ENCODE data around the gene SIRPA. TPM values are rescaled to one million over a fixed set of nuclear protein-coding genes. Genes with fewer than 3 reads are reported as not detected.
"Not testable (repeated sequence)": the region's sequence is repeated elsewhere in the genome, so short reads cannot be mapped to it uniquely, and the experiment has no call there.

SIRPA gene
- total RNA-seq, 2 experiments from 2014 or later = 0.10 to 0.12 TPM

DNA sequence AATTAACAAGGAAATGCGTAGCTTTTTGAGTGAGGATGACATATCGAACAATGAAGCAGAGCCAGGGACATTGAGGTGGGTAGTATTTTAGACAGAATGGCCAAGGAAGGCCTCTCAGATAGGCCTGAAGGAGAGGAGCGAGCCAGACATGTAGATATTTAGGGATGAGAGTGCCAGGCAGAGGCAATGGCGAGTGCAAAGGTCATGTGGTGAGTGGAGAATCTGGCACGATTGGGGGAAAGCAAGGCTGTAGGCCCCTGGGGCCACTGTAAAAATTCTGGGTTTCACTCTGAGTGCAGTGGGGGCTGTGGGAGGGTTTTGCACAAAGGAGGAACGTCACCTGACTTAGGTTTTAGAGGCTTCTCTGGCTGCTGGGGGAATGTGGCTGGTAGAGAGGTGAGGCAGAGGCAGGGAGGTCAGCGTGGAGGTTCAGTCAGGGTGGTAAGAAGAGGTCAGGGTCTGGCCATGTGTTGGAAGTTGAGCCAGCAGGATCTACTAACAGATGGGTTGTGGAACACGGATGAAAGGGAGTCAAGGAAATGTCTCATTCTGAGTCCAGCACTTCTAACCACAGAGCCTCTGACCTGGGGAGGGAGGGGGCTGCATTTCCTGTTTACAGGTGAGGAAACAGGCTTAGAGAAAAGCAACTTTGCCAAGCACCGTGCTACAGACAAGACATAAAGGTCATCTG is 11.3 kb downstream of the SIRPA start:
- Mint-ChIP-seq H3K27ac (no peak overlapping the region), H3K9me3 (no peaks in the 10 kb centered on the region), H3K4me3 (no peak overlapping the region), H3K4me1 (ENCODE audit: low read depth) (no peaks in the 10 kb centered on the region), H3K27me3 (ENCODE audit: low read depth) (peaks cover 7% of the 10 kb centered on the region), H3K36me3 (ENCODE audit: low read depth) (no peaks in the 10 kb centered on the region)
- intact Hi-C loops (cut with micrococcal nuclease) = no loop called here
- CTCF ChIA-PET = no interaction called here
- DNase-seq = no peak

DNA sequence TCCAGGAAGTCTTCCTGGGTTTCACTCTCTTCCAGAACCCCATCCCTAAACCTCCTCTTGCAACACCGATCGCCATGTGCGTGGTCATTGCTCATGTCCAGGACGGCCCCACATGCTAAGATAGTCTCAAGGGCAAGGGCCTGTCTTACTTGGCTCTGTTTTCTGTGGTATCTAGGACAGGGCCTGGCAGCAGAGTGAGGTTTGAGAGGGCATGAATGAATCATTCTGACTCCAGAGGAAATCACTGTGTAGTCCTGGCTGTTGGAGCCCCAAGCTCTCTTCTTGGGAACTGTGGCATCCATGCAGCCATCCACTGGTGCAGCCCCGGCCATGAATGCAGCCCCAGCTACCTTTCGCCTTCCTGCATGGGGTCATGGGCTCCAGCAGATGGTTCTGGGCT is 12.4 kb downstream of the SIRPA start:
- CTCF ChIA-PET = no interaction called here
- H3K27me3 Mint-ChIP-seq (ENCODE audit: low read depth) = peaks cover 7% of the 10 kb centered on the region
- no peak overlapping the region for H3K4me3 Mint-ChIP-seq
- no peaks in the 10 kb centered on the region for H3K4me1 Mint-ChIP-seq (ENCODE audit: low read depth)
- no peaks in the 10 kb centered on the region for H3K9me3 Mint-ChIP-seq
- no peak for DNase-seq
- no peak overlapping the region for H3K27ac Mint-ChIP-seq
- intact Hi-C loops (cut with micrococcal nuclease) = no loop called here
- no peaks in the 10 kb centered on the region for H3K36me3 Mint-ChIP-seq (ENCODE audit: low read depth)

DNA sequence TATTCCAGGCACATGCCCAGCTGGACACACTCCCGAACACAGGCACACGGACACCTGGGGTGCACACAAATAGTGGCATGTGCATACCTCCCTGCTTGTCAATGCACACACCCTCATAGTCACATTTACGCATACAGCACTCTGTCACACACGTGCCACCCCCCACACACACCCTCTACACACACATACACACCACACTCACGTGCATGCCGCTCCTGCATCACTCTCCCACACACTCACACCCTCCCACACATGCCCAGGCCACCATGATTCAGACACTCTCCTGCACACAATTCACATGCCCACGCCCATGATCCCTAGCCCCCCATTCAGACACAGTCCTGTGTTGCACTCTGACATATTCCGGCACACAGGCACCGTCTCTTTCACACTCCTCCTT is 13.0 kb downstream of the SIRPA start:
- CTCF ChIA-PET = no interaction called here
- DNase-seq = no peak
- intact Hi-C loops (cut with micrococcal nuclease) = no loop called here
- Mint-ChIP-seq H3K9me3 (no peaks in the 10 kb centered on the region), H3K27me3 (ENCODE audit: low read depth) (peaks cover 7% of the 10 kb centered on the region), H3K4me3 (no peak overlapping the region), H3K27ac (no peak overlapping the region), H3K4me1 (ENCODE audit: low read depth) (no peaks in the 10 kb centered on the region), H3K36me3 (ENCODE audit: low read depth) (no peaks in the 10 kb centered on the region)

DNA sequence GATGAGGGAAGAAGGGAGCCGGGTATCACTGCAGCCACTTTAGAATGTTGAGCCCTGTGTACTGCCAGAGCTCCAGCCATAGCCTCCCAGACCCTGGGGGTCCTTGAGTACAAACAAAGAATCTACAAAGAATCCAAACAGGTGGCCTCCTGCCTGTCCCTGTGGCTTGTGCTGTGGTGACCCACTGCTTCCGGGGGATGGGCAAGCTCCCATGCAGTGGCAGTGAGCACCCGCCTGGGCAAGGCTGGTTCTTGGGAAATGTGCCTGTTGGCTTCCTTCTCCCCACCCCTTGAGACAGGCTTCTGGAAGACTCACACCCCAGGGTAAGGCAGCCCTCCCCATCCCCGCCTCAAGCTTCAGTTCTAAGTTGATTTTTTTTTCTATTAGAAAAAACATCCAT is 13.9 kb downstream of the SIRPA start:
- Mint-ChIP-seq H3K27me3 (ENCODE audit: low read depth) (peaks cover 7% of the 10 kb centered on the region), H3K27ac (no peak overlapping the region), H3K36me3 (ENCODE audit: low read depth) (no peaks in the 10 kb centered on the region), H3K4me3 (no peak overlapping the region), H3K9me3 (no peaks in the 10 kb centered on the region), H3K4me1 (ENCODE audit: low read depth) (no peaks in the 10 kb centered on the region)
- intact Hi-C loops (cut with micrococcal nuclease) = no loop called here
- no peak for DNase-seq
- CTCF ChIA-PET = no interaction called here

DNA sequence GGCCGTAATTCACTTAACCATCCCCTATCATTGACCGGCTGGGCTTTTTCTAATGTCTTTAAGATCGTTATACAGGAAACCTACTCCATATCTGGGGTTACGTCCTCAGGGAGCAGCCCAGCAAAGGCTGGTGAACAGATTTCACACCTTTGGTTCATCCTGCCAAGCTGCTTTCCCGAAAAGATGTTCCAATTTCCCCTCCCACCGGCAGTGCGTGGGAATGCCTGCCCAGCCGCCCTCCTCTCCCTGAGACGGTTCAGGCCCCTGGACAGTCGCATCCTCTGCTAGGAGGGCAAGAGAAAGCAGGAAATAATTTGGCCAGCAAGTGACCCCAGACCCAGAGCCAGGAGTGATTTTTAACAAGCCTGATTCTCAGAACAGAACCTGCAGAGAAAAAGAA is 16.3 kb downstream of the SIRPA start:
- Mint-ChIP-seq H3K27ac (no peak overlapping the region), H3K27me3 (ENCODE audit: low read depth) (peaks cover 7% of the 10 kb centered on the region), H3K4me1 (ENCODE audit: low read depth) (no peaks in the 10 kb centered on the region), H3K9me3 (no peaks in the 10 kb centered on the region), H3K4me3 (no peak overlapping the region), H3K36me3 (ENCODE audit: low read depth) (no peaks in the 10 kb centered on the region)
- no peak for DNase-seq
- CTCF ChIA-PET = no interaction called here
- intact Hi-C loops (cut with micrococcal nuclease) = no loop called here

DNA sequence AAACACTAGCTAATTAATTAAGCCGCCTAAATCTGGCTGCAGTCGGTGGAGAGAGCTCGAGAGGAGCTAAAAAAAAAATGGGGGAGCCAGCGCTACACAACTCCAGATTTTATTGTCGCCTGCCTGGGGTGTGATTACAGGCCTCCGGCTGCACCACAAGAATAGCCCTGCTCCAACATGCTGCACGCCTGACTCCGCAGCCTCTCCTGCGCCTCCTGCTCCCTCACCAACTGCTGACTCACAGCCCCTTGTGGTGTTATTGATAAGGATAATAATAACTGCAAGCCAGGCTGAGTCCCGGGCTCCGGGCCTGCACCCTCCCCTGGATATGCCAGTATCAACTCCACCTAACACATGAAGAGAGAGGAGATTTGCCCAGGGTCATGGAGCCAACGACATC is 16.8 kb downstream of the SIRPA start:
- H3K4me1 Mint-ChIP-seq (ENCODE audit: low read depth) = no peaks in the 10 kb centered on the region

DNA sequence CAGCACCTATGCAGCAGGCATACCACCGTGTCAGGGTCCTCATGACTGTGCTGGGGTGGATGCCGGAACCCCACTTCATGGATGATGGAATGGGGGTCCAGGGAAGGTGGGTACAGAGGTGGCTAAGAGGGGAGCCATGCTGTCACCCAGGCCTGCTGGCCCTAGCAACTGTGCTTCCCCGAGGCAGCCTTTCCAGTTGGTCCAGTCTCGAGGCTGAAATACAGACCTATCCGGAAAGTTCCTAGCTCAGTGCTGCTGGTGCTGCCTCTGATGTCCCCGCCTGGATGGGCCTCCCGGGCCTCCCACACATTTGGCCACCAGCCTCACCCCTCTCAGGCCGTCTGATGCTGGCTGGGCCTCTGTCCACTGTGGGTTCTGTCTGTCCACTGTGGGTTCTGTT is 17.4 kb downstream of the SIRPA start:
- no peak for DNase-seq
- no peak overlapping the region for H3K4me3 Mint-ChIP-seq
- H3K27ac Mint-ChIP-seq = no peak overlapping the region
- H3K27me3 Mint-ChIP-seq (ENCODE audit: low read depth) = peaks cover 7% of the 10 kb centered on the region
- H3K36me3 Mint-ChIP-seq (ENCODE audit: low read depth) = no peaks in the 10 kb centered on the region
- H3K4me1 Mint-ChIP-seq (ENCODE audit: low read depth) = no peaks in the 10 kb centered on the region
- intact Hi-C loops (cut with micrococcal nuclease) = no loop called here
- CTCF ChIA-PET = no interaction called here
- H3K9me3 Mint-ChIP-seq = no peaks in the 10 kb centered on the region

More for the DNA sequence above, 16.8 kb downstream of the SIRPA start:
- no peak for DNase-seq
- CTCF ChIA-PET = no interaction called here
- Mint-ChIP-seq H3K36me3 (ENCODE audit: low read depth) (no peaks in the 10 kb centered on the region), H3K4me3 (no peak overlapping the region), H3K27ac (no peak overlapping the region), H3K9me3 (no peaks in the 10 kb centered on the region), H3K27me3 (ENCODE audit: low read depth) (peaks cover 7% of the 10 kb centered on the region)
- intact Hi-C loops (cut with micrococcal nuclease) = no loop called here

DNA sequence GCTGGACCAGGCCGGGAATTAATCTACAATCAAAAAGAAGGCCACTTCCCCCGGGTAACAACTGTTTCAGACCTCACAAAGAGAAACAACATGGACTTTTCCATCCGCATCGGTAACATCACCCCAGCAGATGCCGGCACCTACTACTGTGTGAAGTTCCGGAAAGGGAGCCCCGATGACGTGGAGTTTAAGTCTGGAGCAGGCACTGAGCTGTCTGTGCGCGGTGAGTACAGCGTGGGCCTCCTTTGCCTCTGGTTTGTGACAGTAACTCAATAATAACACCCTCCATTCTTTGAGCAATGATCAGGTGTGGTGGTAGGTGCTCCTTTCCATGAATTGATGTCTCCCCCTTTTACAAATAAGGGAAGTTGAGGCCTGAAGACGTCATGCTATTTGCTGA is 20.0 kb downstream of the SIRPA start:
- H3K36me3 Mint-ChIP-seq (ENCODE audit: low read depth); CTCF ChIA-PET; H3K9me3 Mint-ChIP-seq; H3K27ac Mint-ChIP-seq; H3K4me3 Mint-ChIP-seq; intact Hi-C loops (cut with micrococcal nuclease); H3K4me1 Mint-ChIP-seq (ENCODE audit: low read depth); H3K27me3 Mint-ChIP-seq (ENCODE audit: low read depth); DNase-seq: not testable (repeated sequence)

DNA sequence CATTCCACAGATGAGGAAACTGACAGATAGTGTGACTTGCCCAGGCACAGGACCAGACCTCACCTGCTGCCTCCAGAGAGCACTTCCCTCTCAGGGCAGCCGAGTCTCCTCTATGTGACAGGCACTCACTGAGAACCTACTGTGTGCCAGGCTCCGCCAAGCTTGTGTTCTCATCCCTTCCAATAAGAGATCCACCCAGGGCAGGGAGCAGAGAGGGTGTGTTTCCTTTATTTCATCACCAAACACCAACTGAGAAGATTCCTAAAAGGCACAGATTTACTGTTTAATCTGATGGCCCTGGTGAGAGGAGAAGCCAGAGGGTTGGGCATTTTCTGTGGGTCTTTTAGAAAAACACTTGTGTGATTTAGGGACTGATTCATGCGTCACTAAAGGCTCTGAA is 20.5 kb downstream of the SIRPA start:
- intact Hi-C loops (cut with micrococcal nuclease) = no loop called here
- Mint-ChIP-seq H3K9me3 (no peaks in the 10 kb centered on the region), H3K36me3 (ENCODE audit: low read depth) (no peaks in the 10 kb centered on the region), H3K4me1 (ENCODE audit: low read depth) (no peaks in the 10 kb centered on the region), H3K27me3 (ENCODE audit: low read depth) (no peaks in the 10 kb centered on the region), H3K4me3 (no peak overlapping the region), H3K27ac (no peak overlapping the region)
- CTCF ChIA-PET = no interaction called here
- no peak for DNase-seq

DNA sequence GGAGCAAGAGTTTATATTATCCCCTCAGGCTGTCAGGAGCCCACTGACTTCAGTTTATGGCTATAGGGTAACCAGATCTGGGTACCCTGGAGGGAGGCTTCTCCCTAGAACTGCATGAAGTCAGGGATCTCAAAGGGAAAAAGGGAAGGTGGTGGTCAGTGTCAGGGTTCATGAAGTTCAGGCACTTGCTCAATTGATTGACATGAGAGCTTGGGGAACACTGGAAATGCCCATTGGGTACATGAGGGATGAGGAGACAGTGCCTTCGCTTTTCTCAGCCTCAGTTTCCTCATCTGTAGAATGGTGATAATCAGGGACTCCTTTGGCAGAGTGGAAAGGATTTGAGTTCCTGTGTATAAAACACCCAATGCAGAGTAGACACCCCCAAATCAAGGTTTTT is 22.6 kb downstream of the SIRPA start:
- CTCF ChIA-PET = no interaction called here
- Mint-ChIP-seq H3K27ac (no peak overlapping the region), H3K9me3 (no peaks in the 10 kb centered on the region)

DNA sequence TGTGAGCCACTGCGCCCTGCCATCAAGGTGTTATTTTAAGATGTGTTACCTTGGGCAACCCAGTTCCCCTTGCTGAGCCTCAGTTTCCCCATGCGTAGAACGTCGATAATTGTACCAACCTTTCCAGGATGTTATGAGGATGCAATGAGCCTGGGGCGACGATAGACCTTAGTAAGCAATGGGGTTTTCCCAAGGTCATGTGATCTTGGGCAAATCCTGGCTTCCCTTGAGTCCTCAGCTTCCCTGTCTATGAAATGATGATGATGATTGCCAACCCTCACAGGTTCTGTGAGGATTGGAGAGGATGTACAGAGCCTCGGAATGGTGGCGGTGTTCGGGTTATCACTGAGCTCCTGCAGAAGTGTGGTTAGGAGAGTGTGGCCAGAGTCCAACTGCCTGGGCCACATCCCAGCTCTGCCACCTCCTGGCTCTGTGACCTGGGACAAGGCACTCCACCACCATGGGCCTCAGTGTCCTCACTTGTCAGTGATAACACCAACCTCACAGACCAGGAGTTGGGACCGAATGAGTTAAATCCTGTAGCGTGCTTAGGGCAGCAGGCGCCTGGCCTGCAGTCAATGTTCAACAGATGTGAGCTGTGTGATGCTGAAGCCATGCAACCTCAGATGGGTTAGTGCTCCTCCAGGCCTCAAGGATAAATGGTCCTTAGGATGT is 23.4 kb downstream of the SIRPA start:
- Mint-ChIP-seq H3K27me3 (ENCODE audit: low read depth) (no peaks in the 10 kb centered on the region), H3K27ac (no peak overlapping the region), H3K9me3 (no peaks in the 10 kb centered on the region), H3K4me3 (no peak overlapping the region), H3K36me3 (ENCODE audit: low read depth) (no peaks in the 10 kb centered on the region), H3K4me1 (ENCODE audit: low read depth) (no peaks in the 10 kb centered on the region)
- no peak for DNase-seq
- intact Hi-C loops (cut with micrococcal nuclease) = no loop called here
- CTCF ChIA-PET = no interaction called here

More for the DNA sequence above, 22.6 kb downstream of the SIRPA start:
- no peaks in the 10 kb centered on the region for H3K27me3 Mint-ChIP-seq (ENCODE audit: low read depth)
- no peaks in the 10 kb centered on the region for H3K36me3 Mint-ChIP-seq (ENCODE audit: low read depth)
- DNase-seq = no peak
- intact Hi-C loops (cut with micrococcal nuclease) = no loop called here
- H3K4me3 Mint-ChIP-seq = no peak overlapping the region
- no peaks in the 10 kb centered on the region for H3K4me1 Mint-ChIP-seq (ENCODE audit: low read depth)

DNA sequence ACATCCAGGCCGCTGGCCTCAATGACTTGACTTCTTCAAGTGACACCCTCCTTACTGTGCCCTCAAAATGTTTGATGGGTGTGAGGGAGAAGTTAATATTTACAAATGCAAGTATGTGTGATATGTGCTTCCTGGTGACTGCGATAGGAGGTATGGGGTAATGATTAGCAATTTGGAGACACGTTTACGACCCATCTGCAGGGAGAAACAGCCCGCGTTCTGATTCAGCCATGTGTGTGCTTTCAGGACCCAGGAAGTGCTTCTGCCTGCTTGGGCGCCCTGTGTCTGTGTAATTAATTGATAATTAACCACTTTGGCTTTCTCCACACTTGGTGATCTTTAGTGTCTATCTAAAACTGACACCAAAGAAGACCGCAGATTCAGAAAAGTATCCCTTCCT is 25.0 kb downstream of the SIRPA start:
- no peak overlapping the region for H3K27ac Mint-ChIP-seq
- no peaks in the 10 kb centered on the region for H3K36me3 Mint-ChIP-seq (ENCODE audit: low read depth)
- CTCF ChIA-PET = no interaction called here
- no peak for DNase-seq
- H3K27me3 Mint-ChIP-seq (ENCODE audit: low read depth) = no peaks in the 10 kb centered on the region
- no peaks in the 10 kb centered on the region for H3K4me1 Mint-ChIP-seq (ENCODE audit: low read depth)
- no peaks in the 10 kb centered on the region for H3K9me3 Mint-ChIP-seq
- intact Hi-C loops (cut with micrococcal nuclease) = no loop called here
- H3K4me3 Mint-ChIP-seq = no peak overlapping the region

DNA sequence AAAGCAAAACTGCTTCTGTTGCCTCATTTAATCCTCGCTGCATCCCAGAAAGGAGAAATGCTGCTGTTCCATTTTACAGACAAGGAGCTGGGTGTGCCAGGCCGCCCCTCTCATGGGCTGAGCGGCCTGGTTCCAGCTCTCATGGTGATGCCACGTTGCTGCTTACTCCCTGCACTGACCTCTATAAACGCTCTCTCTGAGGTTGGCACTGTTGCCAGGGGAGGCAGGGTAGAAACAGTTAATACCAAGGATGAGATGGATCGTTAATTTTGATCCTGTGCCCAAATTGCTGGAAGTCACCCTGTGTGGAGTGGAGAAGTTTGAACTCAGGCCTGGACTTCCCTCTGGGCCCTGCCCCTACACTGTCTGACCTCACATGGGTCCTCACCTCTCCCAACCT is 25.6 kb downstream of the SIRPA start:
- Mint-ChIP-seq H3K36me3 (ENCODE audit: low read depth) (no peaks in the 10 kb centered on the region), H3K4me3 (no peak overlapping the region), H3K4me1 (ENCODE audit: low read depth) (no peaks in the 10 kb centered on the region), H3K9me3 (no peaks in the 10 kb centered on the region), H3K27me3 (ENCODE audit: low read depth) (no peaks in the 10 kb centered on the region), H3K27ac (no peak overlapping the region)
- CTCF ChIA-PET = no interaction called here
- no peak for DNase-seq
- intact Hi-C loops (cut with micrococcal nuclease) = no loop called here
